ENCODE data around the gene MICAL3. TPM values are rescaled to one million over a fixed set of nuclear protein-coding genes. Genes with fewer than 3 reads are reported as not detected.

The MICAL3 gene
- total and polyA plus RNA-seq, 2 of the 8 experiments (the other 6 are each of a cell fraction or from before 2014, with no cell fraction given), result 8.3 to 41.8 TPM

DNA sequence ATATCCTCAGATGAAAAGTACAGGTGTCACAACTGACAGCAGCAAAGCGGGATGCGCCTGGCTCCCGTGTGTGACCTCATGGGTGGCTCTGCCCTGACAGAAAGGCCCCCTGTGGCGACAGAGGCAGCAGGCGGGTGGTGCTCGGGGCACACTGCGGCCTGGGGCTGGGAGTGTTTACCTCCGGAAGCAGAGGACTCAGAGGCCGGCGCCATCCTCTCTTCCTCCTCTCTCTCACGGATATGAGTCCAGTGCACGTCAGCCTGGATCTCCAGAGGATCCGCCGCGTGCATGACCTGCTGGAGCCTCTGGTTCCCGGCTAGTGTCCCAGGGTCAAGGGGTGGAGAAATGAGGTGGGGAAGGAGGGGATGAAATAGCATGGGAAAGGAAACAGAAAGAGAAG lies 196.9 kb downstream of the MICAL3 start (continued):
- no peak for TF ChIP-seq RAD21 (IDR thresholded peaks at IDR 0.05 in 1 of 2, conservative IDR thresholded peaks at IDR 0.05 in 1 of 2; ENCODE audit: low read depth in 2 of 2, low read length in 2 of 2)
- TF ChIP-seq CEBPB (IDR thresholded peaks at IDR 0.05; ENCODE audit: low read depth, low read length), result no peak
- no peak for TF ChIP-seq RBBP5 (IDR thresholded peaks at IDR 0.05; ENCODE audit: borderline replicate concordance, low read depth, low read length)
- no peak for TF ChIP-seq POU5F1 (IDR thresholded peaks at IDR 0.05; ENCODE audit: low read depth, low read length)
- no peak for TF ChIP-seq BACH1 (IDR thresholded peaks at IDR 0.05; ENCODE audit: low read length)
- TF ChIP-seq KDM4A (IDR thresholded peaks at IDR 0.05; ENCODE audit: low read depth, low read length, severe bottlenecking), result no peak
- no peak for TF ChIP-seq POLR2AphosphoS5 (IDR thresholded peaks at IDR 0.05; ENCODE audit: low read depth, low read length)
